ENCODE measurements around the gene PSG3.
"Not testable (repeated sequence)": the region's sequence is repeated elsewhere in the genome, so short reads cannot be mapped to it uniquely, and the experiment has no call there.

PSG3 gene

DNA sequence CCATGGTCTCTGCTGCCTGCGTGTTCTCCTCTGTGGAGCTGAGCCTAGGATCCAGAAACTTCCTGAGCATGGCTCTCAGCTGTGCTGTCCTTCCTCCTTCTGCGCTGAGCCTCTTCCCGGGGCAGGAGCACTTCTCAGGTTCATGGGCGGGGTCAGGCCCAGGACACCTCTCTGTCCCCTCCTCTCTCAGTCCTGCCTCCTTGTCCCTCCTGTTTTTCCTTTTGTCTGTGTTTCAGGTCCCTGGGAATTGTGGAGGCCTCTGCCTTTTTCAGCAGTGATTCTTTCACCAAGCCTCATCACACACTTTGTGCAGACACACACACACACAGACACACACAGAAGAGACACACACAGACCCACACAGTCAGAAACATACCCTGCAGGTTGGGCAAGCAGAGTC lies at the start of gene PSG3:
Gene PSG3 (minus strand): TSS at position 101 of the 400 bp plus-strand sequence. CDS start 97 bp downstream, at position 4.
- not testable (repeated sequence) for DNase-seq

DNA sequence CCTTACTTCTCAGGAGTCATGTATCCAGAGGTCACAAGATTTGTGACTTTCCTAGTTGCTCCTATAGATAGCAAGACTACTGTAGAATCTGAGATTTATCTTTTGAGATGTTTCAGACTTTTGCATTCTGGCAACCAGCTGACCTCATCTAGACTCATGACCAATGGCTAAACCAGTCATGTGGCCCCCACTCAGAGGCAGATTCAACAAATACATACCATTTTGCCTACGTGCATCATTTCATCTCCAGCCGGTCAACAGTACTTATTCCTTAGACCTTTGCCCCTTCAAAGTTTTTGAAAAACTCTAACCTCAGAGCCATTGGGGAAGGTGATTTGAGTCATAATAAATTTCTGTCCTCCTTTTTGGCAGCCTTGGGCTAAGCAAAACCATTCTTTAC lies 48.5 kb upstream of the PSG3 start:
- not testable (repeated sequence) for DNase-seq

DNA sequence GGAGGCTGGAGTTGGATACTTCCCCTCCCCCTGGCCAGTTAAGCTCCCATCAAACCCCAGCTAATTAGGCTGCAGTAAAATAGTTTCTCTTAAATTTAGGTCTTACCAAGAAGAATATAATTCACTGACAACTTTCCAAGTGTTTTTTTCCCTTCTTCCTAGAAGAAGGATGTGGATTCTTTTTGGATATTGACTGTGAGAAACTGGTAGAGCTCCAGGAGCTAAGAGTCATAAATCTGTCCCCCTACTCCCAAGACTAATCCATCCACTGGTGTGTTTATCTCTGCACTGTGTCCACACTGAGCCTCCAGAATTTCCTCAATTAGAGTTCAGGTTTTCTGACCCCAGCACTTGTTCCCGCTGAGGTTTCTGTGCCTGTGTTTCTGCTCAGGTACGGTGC lies 47.5 kb upstream of the PSG3 start:
- not testable (repeated sequence) for DNase-seq

DNA sequence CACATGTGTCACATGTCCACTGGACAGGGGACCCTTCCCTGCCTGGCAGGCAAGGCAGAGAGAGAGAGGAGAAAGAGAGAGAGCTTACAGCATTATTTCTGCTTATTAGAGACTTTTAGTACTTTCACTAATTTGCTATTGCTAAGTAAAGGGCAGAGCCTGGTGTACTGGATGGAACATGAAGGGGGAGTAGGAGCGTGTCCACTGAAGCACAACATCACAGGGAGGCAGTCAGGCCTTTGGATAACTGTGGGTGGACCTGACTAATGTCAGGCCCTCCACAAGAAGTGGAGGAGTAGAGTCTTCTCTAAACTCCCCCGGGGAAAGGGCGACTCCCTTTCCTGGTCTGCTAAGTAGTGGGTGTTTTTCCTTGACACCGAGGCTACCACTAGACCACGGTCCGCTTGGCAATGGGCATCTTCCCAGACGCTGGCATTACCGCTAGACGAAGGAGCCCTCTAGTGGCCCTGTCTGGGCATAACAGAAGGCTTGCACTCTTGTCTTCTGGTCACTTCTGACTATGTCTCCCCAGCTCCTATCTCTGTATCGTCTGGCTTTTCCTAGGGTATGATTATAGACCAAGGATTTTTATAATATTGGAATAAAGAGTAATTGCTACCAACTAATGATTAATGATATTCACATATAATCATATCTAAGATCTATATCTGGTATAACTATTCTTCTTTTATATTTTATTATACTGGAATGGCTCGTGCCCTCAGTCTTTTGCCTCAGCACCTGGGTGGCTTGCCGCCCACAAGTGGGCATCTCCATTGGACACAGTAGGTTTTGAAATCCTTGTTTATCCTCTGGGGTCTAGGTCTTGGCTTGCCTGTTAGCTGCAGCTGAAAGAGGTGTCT lies 36.7 kb upstream of the PSG3 start:
- peak; percentile 75 for DNase-seq

DNA sequence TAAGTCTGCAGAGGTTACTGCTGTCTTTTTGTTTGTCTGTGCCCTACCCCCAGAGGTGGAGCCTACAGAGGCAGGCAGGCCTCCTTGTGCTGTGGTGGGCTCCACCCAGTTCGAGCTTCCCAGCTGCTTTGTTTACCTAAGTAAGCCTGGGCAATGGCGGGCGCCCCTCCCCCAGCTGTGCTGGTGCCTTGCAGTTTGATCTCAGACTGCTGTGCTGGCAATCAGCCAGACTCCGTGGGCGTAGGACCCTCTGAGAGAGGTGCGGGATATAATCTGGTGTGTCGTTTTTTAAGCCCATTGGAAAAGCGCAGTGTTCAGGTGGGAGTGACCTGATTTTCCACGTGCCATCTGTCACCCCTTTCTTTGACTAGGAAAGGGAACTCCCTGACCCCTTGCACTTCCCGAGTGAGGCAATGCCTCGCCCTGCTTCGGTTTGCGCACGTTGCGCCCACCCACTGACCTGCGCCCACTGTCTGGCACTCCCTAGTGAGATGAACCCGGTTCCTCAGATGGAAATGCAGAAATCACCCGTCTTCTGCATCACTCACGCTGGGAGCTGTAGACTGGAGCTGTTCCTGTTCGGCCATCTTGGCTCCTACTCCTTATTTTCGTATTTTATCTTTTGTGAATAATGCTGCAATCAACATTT lies 34.4 kb upstream of the PSG3 start:
- DNase-seq: not testable (repeated sequence)

DNA sequence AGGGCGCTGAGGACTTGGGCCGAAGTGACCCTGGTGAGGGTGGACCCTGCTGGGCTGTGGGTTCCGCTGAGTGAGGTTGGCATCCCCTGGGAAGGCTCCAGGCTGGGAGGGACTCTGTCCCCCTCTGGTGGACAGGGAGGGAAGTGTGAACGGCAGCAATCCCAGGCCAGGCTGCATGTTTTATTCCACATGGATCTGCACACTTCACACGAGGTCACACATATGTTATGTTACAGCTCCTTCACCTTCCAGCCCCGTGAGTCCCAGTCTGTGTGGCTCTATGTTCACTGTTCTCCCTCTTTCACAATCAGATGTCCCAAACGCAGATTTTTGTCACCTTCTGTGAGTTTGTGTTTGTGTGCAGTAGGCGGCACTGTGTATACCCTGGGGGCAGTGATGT lies 27.0 kb upstream of the PSG3 start:
- not testable (repeated sequence) for DNase-seq

DNA sequence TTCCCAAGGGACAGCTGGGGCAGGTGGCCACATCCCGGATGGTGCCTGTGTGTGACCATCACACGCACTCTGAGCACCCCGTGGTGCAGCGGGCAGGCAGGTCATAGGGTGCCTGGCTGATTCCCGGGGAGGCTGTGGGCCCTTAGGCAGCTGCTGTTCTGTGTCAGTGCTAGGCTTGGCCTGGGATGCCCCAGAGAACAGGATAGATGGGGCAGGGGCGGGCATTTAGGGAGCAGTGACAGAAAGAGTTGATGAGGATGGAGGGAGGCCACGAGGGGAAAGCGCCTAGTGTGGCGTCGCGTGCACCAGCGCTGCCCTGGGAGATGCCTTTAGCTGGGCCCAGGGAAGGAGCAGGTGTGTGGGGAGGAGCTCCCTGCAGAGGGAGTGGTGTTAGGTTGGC lies 26.6 kb upstream of the PSG3 start:
- DNase-seq: not testable (repeated sequence)

DNA sequence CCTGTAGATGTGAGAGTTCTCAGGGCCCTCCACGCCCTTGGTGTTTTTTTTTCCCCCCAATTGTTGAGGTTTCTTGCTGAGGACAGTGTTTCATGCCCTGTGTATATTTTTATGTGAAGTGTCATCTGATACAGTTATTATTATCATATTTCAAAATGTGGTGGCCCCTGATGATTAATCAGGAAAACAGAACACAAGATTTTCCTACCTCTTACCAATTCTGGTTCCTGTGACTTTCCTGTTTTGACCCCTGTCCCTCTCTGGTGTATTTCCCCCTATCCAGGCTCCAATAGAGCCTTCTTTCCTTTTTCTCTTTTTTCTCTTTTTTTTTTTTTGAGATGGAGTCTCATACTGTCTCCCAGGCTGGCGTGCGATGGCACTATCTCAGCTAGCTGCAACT lies 24.6 kb upstream of the PSG3 start:
- no peak for DNase-seq

DNA sequence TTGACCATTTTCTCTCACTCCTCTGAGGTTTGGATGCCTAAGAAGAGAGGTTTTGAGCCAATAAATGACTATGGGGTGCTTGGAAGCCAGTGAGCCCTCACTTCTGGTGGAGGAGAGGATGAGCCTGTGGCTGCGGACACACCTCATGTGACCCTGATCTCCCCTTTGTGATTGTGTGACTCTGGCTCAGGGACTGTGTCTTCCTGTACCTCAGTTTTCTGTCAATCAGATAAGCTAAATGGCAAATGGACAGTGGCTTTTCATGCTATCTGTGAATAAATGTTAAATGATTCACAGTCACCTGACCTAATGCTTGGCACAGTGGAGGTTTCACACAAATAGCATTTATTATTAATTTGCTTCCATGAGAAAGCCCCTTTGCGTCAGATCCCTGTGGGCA lies 22.5 kb upstream of the PSG3 start:
- no peak for DNase-seq

DNA sequence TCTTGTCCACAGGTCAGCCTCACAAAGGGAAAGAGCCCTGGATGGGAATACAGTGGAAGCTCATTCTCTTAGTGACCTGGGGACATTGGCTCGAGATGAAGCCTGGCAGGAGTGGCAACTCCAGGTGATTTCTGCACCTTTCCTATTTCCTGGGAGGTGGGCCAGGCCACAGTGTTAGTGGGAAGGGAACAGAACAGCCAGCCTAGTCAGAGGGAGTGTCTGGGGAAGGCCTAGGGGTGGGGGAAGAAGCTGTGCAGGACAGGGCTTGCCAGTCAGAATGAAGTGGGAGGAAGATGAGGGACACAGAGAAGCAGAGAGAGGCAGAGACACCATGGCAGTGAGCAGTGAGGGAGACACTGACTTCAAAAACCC lies 21.6 kb upstream of the PSG3 start:
- not testable (repeated sequence) for DNase-seq

DNA sequence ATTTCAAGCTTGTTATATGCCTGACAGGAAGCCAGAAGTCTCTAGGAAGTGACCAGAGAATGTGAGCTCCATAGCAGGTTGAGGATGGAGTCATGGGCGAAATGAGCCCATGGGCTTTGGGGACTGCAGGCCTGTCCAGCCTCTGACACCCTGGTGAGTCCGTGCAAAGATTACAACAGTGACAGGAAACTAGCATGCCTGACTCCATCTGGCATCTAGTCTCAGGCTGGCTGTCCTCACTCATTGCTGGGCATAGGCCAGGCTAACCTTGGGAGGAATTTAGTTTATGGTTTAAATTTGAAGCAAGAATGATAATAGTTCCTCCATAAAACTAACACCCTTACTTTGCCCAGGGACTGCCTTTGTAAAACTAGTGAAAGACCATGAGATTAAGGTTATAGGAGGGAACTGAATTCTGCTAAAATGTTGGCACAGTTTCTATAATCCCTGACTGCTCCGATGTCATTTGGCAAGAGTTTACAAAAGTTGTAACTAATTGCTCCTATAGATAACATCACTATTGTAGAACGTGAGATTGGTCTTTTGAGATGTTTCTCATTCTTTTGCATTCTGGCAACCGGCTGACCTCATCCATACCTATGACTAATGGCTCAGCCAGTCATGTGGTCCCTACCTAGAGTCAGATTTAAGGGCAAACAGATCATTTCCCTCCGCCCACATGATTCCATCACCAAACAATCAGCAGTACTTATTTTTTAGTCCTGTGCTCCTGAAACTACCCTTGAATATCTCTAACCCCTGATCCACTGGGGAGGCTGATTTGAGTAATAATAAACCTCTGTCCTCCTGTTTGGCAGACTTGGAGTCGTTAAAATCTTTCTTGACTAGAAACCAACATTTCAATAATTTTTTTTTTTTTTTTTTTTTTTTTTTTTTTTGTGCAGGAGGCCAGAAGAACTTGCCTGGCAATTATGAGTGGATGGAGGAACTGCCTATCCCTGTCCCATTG lies 21.0 kb upstream of the PSG3 start:
- not testable (repeated sequence) for DNase-seq

DNA sequence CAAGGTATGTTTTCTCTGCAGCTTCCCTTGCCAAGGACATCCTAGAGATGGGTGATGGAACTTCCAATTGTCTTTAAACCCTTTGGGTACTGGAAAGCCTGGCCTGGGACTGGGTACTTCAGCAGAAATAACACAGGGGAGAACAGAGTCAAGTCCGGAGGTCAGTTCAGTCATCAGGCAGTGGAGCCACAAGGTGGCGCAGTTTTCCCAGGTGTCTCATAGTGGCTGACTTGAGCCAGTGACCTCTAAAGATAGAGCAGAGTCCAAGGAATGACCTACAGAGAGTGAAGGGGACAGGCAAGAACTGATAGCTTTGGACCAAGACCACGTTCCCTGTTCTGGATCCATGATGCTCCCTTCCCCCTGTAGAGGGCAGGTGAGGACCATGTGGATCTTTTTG lies 18.4 kb upstream of the PSG3 start:
- not testable (repeated sequence) for DNase-seq

DNA sequence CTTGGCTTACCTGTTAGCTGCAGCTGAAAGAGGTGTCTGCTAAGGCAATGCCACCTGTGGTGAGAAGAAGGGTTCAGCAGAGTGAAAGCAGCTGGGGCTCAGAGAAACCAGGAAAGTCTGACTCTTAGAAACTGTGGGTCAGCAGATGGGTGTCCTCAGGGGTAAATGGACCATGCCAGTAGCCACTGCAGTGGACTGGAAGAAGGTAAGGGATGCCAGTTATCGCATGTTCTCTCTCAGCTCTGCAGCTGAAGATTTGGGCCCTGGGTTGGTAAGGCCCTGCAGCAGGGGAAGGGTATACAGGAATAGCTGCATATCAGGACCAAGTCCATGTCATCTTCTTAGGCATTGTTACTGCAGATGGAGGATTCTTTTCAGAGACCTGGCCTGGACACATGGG lies 12.0 kb upstream of the PSG3 start:
- DNase-seq: not testable (repeated sequence)

DNA sequence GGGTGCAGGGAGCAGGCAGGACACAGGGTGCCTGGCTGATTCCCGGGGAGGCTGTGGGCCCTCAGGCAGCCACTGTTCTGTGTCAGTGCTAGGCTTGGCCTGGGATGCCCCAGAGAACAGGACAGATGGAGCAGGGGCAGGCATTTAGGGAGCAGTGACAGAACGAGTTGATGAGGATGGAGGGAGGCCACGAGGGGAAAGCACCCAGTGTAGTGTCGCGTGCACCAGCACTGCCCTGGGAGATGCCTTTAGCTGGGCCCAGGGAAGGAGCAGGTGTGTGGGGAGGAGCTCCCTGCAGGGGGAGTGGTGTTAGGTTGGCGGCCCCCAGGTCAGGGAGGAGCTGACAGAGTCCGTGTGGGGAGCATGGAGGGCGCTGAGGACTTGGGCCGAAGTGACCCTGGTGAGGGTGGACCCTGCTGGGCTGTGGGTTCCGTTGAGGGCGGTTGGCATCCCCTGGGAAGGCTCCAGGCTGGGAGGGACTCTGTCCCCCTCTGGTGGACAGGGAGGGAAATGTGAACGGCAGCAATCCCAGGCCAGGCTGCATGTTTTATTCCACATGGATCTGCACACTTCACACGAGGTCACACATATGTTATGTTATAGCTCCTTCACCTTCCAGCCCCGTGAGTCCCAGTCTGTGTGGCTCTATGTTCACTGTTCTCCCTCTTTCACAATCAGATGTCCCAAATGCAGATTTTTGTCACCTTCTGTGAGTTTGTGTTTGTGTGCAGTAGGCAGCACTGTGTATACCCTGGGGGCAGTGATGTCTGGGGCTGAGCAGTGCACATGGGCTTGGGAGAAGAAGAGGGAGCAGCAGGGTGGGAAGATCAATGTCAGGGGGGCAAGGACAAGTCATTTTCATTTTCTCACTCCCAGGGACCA lies 1.7 kb upstream of the PSG3 start:
- DNase-seq: not testable (repeated sequence)

DNA sequence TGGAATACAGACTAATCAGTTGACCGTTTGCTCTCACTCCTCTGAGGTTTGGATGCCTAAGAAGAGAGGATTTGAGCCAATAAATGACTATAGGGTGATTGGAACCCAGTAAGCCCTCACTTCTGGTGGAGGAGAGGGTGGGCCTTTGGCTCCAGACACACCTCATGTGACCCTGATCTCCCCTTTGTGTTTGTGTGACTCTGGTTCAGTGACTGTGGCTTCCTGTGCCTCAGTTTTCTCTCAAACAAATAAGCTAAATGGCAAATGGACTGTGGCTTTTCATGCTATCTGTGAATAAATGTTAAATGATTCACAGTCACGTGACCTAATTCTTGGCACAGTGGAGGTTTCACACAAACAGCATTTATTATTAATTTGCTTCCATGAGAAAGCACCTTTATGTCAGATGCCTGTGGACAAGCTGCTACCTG lies 2.7 kb downstream of the PSG3 start:
- not testable (repeated sequence) for DNase-seq

DNA sequence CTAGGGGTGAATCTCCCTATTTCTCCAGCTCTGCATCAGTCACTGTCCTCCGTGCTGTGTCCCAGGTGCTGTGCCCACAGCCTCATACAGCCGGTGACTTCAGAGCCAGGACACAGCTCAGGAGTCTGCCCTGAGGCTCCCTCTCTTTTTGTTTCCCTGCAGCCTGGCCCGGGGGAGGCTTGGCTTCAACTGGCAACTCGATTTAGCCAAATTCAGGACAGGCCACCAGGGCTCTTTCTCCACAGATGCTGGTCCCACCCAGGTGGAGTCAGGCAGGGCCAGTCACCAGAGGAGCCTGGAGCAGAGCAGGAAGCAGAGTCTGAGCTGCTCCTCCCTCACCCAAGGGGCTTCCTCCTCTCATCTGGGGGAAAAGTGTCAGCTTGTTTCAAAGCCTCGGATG lies 11.9 kb downstream of the PSG3 start:
- not testable (repeated sequence) for DNase-seq

DNA sequence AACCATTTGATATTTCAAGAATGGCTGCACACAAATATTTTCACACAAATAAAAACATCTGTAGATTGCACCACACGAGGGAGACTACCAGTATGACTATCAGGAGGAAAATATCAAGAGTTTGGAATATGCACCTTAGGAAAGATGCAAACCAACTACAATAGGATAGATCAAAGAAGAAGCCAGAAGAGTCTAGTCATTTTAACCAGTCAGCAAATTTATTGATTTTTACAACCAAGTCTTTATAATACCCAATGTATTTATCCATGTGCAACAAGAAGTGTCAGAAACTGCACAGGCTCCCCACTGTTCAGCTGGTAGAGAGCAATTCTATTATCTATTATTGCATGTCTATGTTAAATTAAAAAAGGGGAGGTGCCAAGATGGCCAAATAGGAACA lies 26.3 kb downstream of the PSG3 start:
- not testable (repeated sequence) for DNase-seq

DNA sequence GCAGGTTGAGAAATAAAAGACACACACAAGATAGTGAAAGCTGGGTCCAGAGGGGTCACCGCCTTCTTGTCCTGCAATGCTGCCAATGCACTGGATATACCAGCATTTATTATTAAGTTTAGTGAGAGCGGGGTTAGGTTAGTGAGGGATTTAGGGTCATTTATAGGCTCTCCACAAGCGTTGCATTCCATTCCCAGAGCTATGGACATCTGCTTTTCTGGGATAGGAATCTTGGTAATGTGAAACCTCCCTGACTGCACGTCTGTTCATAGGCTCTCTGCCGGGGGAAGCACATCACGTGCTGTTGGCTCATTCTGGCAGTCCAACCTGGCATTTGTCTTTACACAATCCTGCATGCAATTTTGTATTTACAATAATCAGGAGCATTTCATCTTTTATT lies 27.5 kb downstream of the PSG3 start:
- DNase-seq: not testable (repeated sequence)

DNA sequence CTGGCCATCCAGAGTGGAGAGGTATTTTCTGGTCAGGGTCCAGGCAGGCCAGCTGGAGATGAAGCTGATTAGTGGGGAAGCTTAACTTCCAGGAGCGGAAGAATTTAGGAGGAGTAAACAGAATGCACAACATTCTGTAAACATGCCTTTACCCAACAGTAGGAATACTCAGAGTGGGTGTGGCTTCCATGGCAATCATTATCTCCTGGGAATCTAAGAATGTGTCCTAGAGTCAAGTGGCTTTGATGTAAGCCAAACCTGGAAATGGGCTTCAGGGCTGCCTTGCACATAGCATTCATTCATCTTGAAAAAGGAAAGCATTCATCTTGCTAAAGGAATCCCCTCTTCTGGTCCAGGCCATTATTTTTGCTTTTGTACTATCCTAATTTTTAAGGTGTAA lies 29.3 kb downstream of the PSG3 start:
- not testable (repeated sequence) for DNase-seq

DNA sequence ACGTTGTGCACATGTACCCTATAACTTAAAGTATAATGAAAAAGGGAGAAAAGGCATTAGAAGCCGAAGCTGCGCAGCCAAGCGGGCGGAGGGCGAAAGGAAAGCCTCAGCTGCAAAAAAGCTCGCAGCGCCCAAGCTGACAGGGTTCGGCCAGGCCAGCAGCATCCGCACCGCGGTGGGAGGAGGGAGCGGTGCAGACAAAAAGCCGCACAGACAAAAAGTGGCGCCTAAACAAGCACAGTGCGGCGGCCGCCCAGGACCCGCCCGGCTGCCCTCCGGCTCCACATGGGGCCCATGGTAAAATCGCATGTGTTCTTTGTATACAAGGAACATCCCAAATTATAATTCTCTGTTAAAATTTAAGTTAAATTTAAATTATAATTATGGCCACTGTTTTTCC lies 42.4 kb downstream of the PSG3 start:
- no peak for DNase-seq

DNA sequence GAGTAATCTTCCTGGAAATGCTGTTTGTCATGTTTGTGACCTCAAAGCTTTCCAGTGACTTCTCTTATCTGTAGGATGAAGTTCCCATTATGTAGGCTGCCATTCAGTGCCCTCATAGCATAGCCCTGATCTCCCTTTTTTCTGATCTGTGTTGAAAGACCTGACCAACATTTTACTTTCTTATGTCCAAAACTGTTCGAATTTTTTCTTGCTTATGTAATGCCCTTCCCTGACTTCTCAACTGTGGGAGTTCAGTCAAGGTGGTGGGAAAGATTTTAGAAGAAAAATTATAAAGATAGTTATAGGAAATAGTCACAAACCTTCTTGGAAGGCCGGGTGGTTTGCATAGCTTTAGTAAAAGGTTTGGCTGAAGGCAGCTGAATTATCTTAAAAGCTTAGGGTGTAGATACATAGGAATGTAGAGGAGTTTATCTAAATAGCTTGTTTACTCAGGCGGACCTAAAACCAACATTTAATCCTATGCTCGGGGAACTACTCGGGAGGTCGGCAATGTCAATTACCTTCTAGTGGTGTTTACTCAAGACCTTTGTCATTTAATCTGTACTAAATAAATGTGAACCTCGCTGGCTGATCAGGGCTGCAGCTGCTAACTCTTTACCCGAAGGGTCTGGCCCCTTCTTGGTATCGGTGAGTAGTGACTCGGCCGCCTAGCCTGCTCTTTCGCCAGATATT lies 44.3 kb downstream of the PSG3 start:
- DNase-seq: no peak
